Panc1 (cell line): ENCODE results near the gene MAP1B. TPM values are rescaled to one million over a fixed set of nuclear protein-coding genes. Genes with fewer than 3 reads are reported as not detected.
A peak's percentile ranks its signal among the peaks of the same experiment; 100 is the strongest.

Experiments used
- ATAC-seq: fragments of 200-7000 bp; cut with Tn5 transposase; 2 replicates; pipeline ENCODE4 v1.9.1; 2020; ENCODE audit warnings: mild to moderate bottlenecking, moderate library complexity
- BruUV-seq: library from RNA; stranded (reverse); fragments of 400-500 nt; replicated peaks from 2 replicates; lab custom pipeline; 2021; lab: Mats Ljungman, UMichigan
- CTCF ChIA-PET: fragments of 300-600 bp; sonication (Branson Sonifier 250); formaldehyde crosslinking; loops from one replicate; lab custom pipeline; 2022; ENCODE audit warnings: antibody characterized with exemption; lab: Charles Lee
- POLR2A ChIA-PET: fragments of 300-600 bp; sonication (Branson Sonifier 250); formaldehyde crosslinking; loops from one replicate; lab custom pipeline; 2022; ENCODE audit warnings: antibody characterized with exemption; lab: Charles Lee
- DNase-seq: peaks from one replicate; pipeline ENCODE4 v3.0.0-alpha.2; 2010; ENCODE audit warnings: low read depth, low spot score
- H3K27ac ChIP-seq: 2 replicates; pipeline ENCODE4 v1.5.1; 2011; ENCODE audit warnings: mild to moderate bottlenecking, low read length, inconsistent platforms
- H3K27me3 ChIP-seq: fragments of 200-500 bp; sonication (Bioruptor generic); 2 replicates; pipeline ENCODE4 v1.6.0; 2014; ENCODE audit warnings: low read length, inconsistent platforms; ENCODE audit not compliant: control insufficient read depth, insufficient read depth
- H3K36me3 ChIP-seq: fragments of 200-500 bp; sonication (Bioruptor generic); 2 replicates; pipeline ENCODE4 v1.5.1; 2014; ENCODE audit warnings: inconsistent platforms, mild to moderate bottlenecking, low read length, moderate library complexity; ENCODE audit not compliant: control insufficient read depth, insufficient read depth
- H3K4me1 ChIP-seq: 2 replicates; pipeline ENCODE4 v1.5.1; 2011; ENCODE audit warnings: inconsistent platforms, mild to moderate bottlenecking, low read length, moderate library complexity; ENCODE audit not compliant: control insufficient read depth, insufficient read depth
- H3K4me3 ChIP-seq, 2 experiments: 2 replicates each; pipeline ENCODE4 v1.5.1; 2011 to 2012; ENCODE audit warnings: low read depth in 2 of 2, low read length in 2 of 2, mild to moderate bottlenecking in 2 of 2, inconsistent platforms in 1 of 2, moderate library complexity in 1 of 2
- H3K9me3 ChIP-seq: fragments of 200-500 bp; sonication (Bioruptor generic); 2 replicates; pipeline ENCODE4 v1.5.1; 2014; ENCODE audit warnings: low read depth, mild to moderate bottlenecking, inconsistent platforms, low read length, moderate library complexity; ENCODE audit not compliant: control insufficient read depth, insufficient read depth
- CTCF ChIP-seq: fragments of 450-650 bp; IDR thresholded peaks from 2 replicates; pipeline ENCODE4 v1.5.1; 2017; ENCODE audit warnings: mild to moderate bottlenecking
- POLR2AphosphoS5 ChIP-seq: IDR thresholded peaks from 2 replicates; pipeline ENCODE4 v1.6.1; 2012; ENCODE audit warnings: mild to moderate bottlenecking, low read depth, low read length, moderate library complexity
- REST ChIP-seq, 2 experiments: IDR thresholded peaks; 2 replicates each; pipeline ENCODE4 v1.6.1; 2011 to 2012; ENCODE audit warnings: low read depth in 2 of 2, control low read depth in 1 of 2, low read length in 1 of 2, mild to moderate bottlenecking in 1 of 2, moderate library complexity in 1 of 2; ENCODE audit not compliant: insufficient read depth in 1 of 2
- SIN3A ChIP-seq: IDR thresholded peaks from 2 replicates; pipeline ENCODE4 v1.6.1; 2012; ENCODE audit warnings: low read depth, mild to moderate bottlenecking, low read length, moderate library complexity, borderline replicate concordance; ENCODE audit not compliant: insufficient read depth
- TCF7L2 ChIP-seq: IDR thresholded peaks from 2 replicates; pipeline ENCODE4 v1.6.1; 2011; ENCODE audit warnings: mild to moderate bottlenecking, low read depth, low read length, inconsistent platforms
- in situ Hi-C: cut with HindIII; loops from 2 replicates; pipeline ENCODE4 v1.10.0; 2016; ENCODE audit warnings: low sequenced_read_pairs, low pct_unique_long_range_greater_than_20kb
- intact Hi-C: fragments of 100-400 bp; cut with micrococcal nuclease; formaldehyde crosslinking; loops from one replicate; pipeline ENCODE4 v1.10.0; 2022; ENCODE audit not compliant: unreplicated experiment
- total RNA-seq: library from RNA; stranded (reverse); gene quantifications from one replicate; pipeline ENCODE4 v1.2.1, GENCODE V29; 2021; ENCODE audit not compliant: unreplicated experiment

MAP1B gene
- total RNA-seq, 1 experiment from 2014 or later, result 82.3 TPM

GRCh38 chr5:72077390-72077789 lies 29.9 kb upstream of the MAP1B start:
- H3K27ac ChIP-seq, result no peak overlapping the region
- H3K27me3 ChIP-seq, result peaks cover 9% of the 10 kb centered on the region; the same call in 1 of the 2 replicates
- in situ Hi-C loops (no loop called here), intact Hi-C loops (no loop called here)
- ATAC-seq (no peak), DNase-seq (no peak)
- TF ChIP-seq CTCF, result no peak
- TF ChIP-seq REST (IDR thresholded peaks at IDR 0.05; ENCODE audit: insufficient read depth in 1 of 2, low read depth in 2 of 2, low read length in 1 of 2), result no peak
- TF ChIP-seq POLR2AphosphoS5, result no peak
- no peak for TF ChIP-seq TCF7L2
- no peak for TF ChIP-seq SIN3A
- no peak overlapping the region for H3K4me3 ChIP-seq
- no TSS peak for BruUV-seq
- no peaks in the 10 kb centered on the region for H3K4me1 ChIP-seq
- no peaks in the 10 kb centered on the region for H3K9me3 ChIP-seq
- no peaks in the 10 kb centered on the region for H3K36me3 ChIP-seq
- ChIA-PET POLR2A (no interaction called here), CTCF (no interaction called here)

- BruUV-seq, result no TSS peak
- intact Hi-C loops, result no loop called here
- Histone ChIP-seq H3K36me3 (no peaks in the 10 kb centered on the region), H3K9me3 (no peaks in the 10 kb centered on the region), H3K4me1 (no peaks in the 10 kb centered on the region), H3K27me3 (peaks cover 15% of the 10 kb centered on the region), H3K27ac (no peak overlapping the region), H3K4me3 (no peak overlapping the region)
- ATAC-seq (peak; percentile 38), DNase-seq (no peak)
- TF ChIP-seq CTCF (0 out of 2 replicates have a peak, but pooled peaks have one; percentile 15), TCF7L2 (no peak)
- POLR2A ChIA-PET, result no interaction called here
- in situ Hi-C loops, result no loop called here
- CTCF ChIA-PET, result interaction anchor here (0.7 kb wide), 1 partner anchor 45 kb away, joined by 3 read pairs; no protein-coding TSS in a partner anchor
Observed at GRCh38 chr5:72079288-72079687, 28.0 kb upstream of the MAP1B start.
